Heart left ventricle (tissue), 13 donors: Measurements from ENCODE around the gene MRPL17.

Experiments
- CTCF ChIP-seq, 12 donors: fragments of 200-600 bp; sonication (generic) in 4 of 12; IDR thresholded peaks; one replicate each; pipeline versions ENCODE4 v1.5.0 to v1.8.0; 2018 to 2022; ENCODE audit warnings: antibody characterized with exemption in 12 of 12, mild to moderate bottlenecking in 5 of 12
- POLR2A ChIP-seq, 2 donors: fragments of 450-650 bp; IDR thresholded peaks; one replicate each; pipeline ENCODE4 v1.6.1; 2017; ENCODE audit warnings: antibody characterized with exemption in 2 of 2, mild to moderate bottlenecking in 2 of 2, moderate library complexity in 2 of 2
- donor health status: ischemic (EF 13 %, LVEDD 7.1; RV severe dilation, severe dysfunction).
- donor health status: DM: no; HTN: yes; CAD: no.
- donor health status: DM: no; HTN: no; CAD: no.
- donor health status: ischemic (EF 25% LVEDD 6.9; RV normal size, moderate dysfunction).
- donor health status: ischemic (EF 25% LVEDD 5.7; RV mildly dilated, moderate dysfunction).
- donor health status: ischemic (EF 35%, LVEDD 5.7; RV mildly dilated, moderate dysfunction).
- donor health status: nonischemic (EF 11% LVEDD 7.7; RV severe dilation, severe dysfunction).
- donor health status: DM: yes; HTN: yes; CAD: no.
- donor health status: PGD.
- donor health status: ischemic (EF 29% LVEDD 5.4; RV normal size, mild dysfunction).
- donor health status: nonischemic (EF 23%, LVEDD 6.1; RV moderate dilation, normal function).

- TF ChIP-seq CTCF (IDR thresholded peaks at IDR 0.05) (no peak), POLR2A (IDR thresholded peaks at IDR 0.05) (no peak)
Measured at GRCh38 chr11:6633422-6634408, 49.4 kb downstream of the MRPL17 start.
